H9 (cell line): ENCODE measurements around the gene ZNF76. TPM values are rescaled to one million over a fixed set of nuclear protein-coding genes. Genes with fewer than 3 reads are reported as not detected.

Experiments
- DNase-seq: peaks from one replicate; pipeline ENCODE4 v3.0.0-alpha.2; 2017
- H2AFZ ChIP-seq: one replicate; pipeline ENCODE4 v1.6.1; 2013; ENCODE audit warnings: mild to moderate bottlenecking, low read length, control low read depth, moderate library complexity
- H2AK5ac ChIP-seq: 2 replicates; pipeline ENCODE4 v1.6.1; 2013; ENCODE audit warnings: low read length, control low read depth, mixed read lengths; ENCODE audit not compliant: insufficient read length
- H2BK120ac ChIP-seq: one replicate; pipeline ENCODE4 v1.6.1; 2013; ENCODE audit warnings: low read depth, mild to moderate bottlenecking, low read length, control low read depth, inconsistent platforms; ENCODE audit not compliant: poor library complexity, severe bottlenecking
- H2BK12ac ChIP-seq: 2 replicates; pipeline ENCODE4 v1.6.1; 2013; ENCODE audit warnings: low read length, control low read depth, mixed read lengths, low read depth; ENCODE audit not compliant: insufficient read length
- H2BK15ac ChIP-seq: 2 replicates; pipeline ENCODE4 v1.6.1; 2013; ENCODE audit warnings: low read depth, low read length, control low read depth
- H2BK20ac ChIP-seq: one replicate; pipeline ENCODE4 v1.6.1; 2013; ENCODE audit warnings: low read depth, mild to moderate bottlenecking, low read length, control low read depth, inconsistent platforms; ENCODE audit not compliant: poor library complexity, severe bottlenecking
- H2BK5ac ChIP-seq: 2 replicates; pipeline ENCODE4 v1.6.1; 2013; ENCODE audit warnings: low read length, control low read depth, mixed read lengths; ENCODE audit not compliant: insufficient read length
- H3K14ac ChIP-seq: 2 replicates; pipeline ENCODE4 v1.6.1; 2013; ENCODE audit warnings: low read length, control low read depth; ENCODE audit not compliant: insufficient read depth
- H3K18ac ChIP-seq: 2 replicates; pipeline ENCODE4 v1.6.1; 2013; ENCODE audit warnings: low read depth, mild to moderate bottlenecking, mixed read lengths, low read length, control low read depth; ENCODE audit not compliant: insufficient read length
- H3K23ac ChIP-seq: 2 replicates; pipeline ENCODE4 v1.6.1; 2013; ENCODE audit warnings: low read length, control low read depth, mixed read lengths, low read depth; ENCODE audit not compliant: insufficient read length
- H3K23me2 ChIP-seq: 2 replicates; pipeline ENCODE4 v1.6.1; 2013; ENCODE audit warnings: low read depth, mild to moderate bottlenecking, mixed read lengths, low read length, control low read depth; ENCODE audit not compliant: insufficient read length, poor library complexity, severe bottlenecking
- H3K27ac ChIP-seq: 2 replicates; pipeline ENCODE4 v1.5.1; 2013; ENCODE audit warnings: low read length, control low read depth, mixed read lengths, low read depth; ENCODE audit not compliant: insufficient read length
- H3K27me3 ChIP-seq: 2 replicates; pipeline ENCODE4 v1.6.1; 2013; ENCODE audit warnings: low read length, control low read depth, inconsistent platforms; ENCODE audit not compliant: insufficient read depth
- H3K4ac ChIP-seq: 2 replicates; pipeline ENCODE4 v1.6.1; 2013; ENCODE audit warnings: low read depth, mild to moderate bottlenecking, control low read depth, inconsistent platforms, low read length, moderate library complexity
- H3K4me1 ChIP-seq: 2 replicates; pipeline ENCODE4 v1.6.1; 2013; ENCODE audit warnings: low read length, control low read depth, inconsistent platforms; ENCODE audit not compliant: insufficient read depth
- H3K4me2 ChIP-seq: 2 replicates; pipeline ENCODE4 v1.6.1; 2013; ENCODE audit warnings: low read length, control low read depth, mixed read lengths; ENCODE audit not compliant: insufficient read length, insufficient read depth
- H3K56ac ChIP-seq: 2 replicates; pipeline ENCODE4 v1.6.1; 2013; ENCODE audit warnings: low read depth, mild to moderate bottlenecking, mixed read lengths, low read length, control low read depth; ENCODE audit not compliant: insufficient read length
- H3K79me1 ChIP-seq: 2 replicates; pipeline ENCODE4 v1.6.1; 2013; ENCODE audit warnings: low read depth, mild to moderate bottlenecking, moderate library complexity, low read length, control low read depth, inconsistent platforms; ENCODE audit not compliant: insufficient read depth, poor library complexity, severe bottlenecking
- H3K79me2 ChIP-seq: 2 replicates; pipeline ENCODE4 v1.6.1; 2013; ENCODE audit warnings: low read length, control low read depth, inconsistent platforms; ENCODE audit not compliant: insufficient read depth
- H3K9ac ChIP-seq: 2 replicates; pipeline ENCODE4 v1.6.1; 2013; ENCODE audit warnings: low read length, control low read depth, mixed read lengths; ENCODE audit not compliant: insufficient read length; ENCODE audit errors: extremely low read depth
- H3K9me3 ChIP-seq: one replicate; pipeline ENCODE4 v1.6.1; 2013; ENCODE audit warnings: low read depth, low read length, inconsistent platforms; ENCODE audit not compliant: control insufficient read depth
- H3T11ph ChIP-seq: one replicate; pipeline ENCODE4 v1.6.1; 2013; ENCODE audit warnings: mild to moderate bottlenecking, low read length, control low read depth, inconsistent platforms
- H4K20me1 ChIP-seq: one replicate; pipeline ENCODE4 v1.6.1; 2013; ENCODE audit not compliant: control insufficient read depth, insufficient read length, insufficient read depth
- H4K5ac ChIP-seq: 2 replicates; pipeline ENCODE4 v1.6.1; 2013; ENCODE audit warnings: low read depth, mild to moderate bottlenecking, mixed read lengths, low read length, control low read depth; ENCODE audit not compliant: insufficient read length
- H4K8ac ChIP-seq: replicated peaks from 2 replicates; pipeline ENCODE4 v1.6.1; 2013; ENCODE audit warnings: low read length, control low read depth, mixed read lengths, low read depth; ENCODE audit not compliant: insufficient read length
- H4K91ac ChIP-seq: 2 replicates; pipeline ENCODE4 v1.6.1; 2013; ENCODE audit warnings: low read depth, mild to moderate bottlenecking, moderate library complexity, mixed read lengths, low read length, control low read depth; ENCODE audit not compliant: insufficient read length
- H3K27ac Mint-ChIP-seq, 3 experiments: 2 replicates in 2 of 3; 3 replicates in 1 of 3; pipeline ENCODE4 v1.8.0; 2020 to 2021; ENCODE audit warnings: mixed read lengths in 3 of 3, mild to moderate bottlenecking in 1 of 3, moderate library complexity in 1 of 3
- H3K27me3 Mint-ChIP-seq: 2 replicates; pipeline ENCODE4 v1.8.0; 2021; ENCODE audit warnings: low read depth, mild to moderate bottlenecking, moderate library complexity, mixed read lengths
- H3K36me3 Mint-ChIP-seq, 3 experiments: 2 replicates in 2 of 3; 3 replicates in 1 of 3; pipeline ENCODE4 v1.8.0; 2020 to 2021; ENCODE audit warnings: low read depth in 3 of 3, mixed read lengths in 3 of 3; ENCODE audit not compliant: insufficient read depth in 1 of 3
- H3K4me1 Mint-ChIP-seq, 2 experiments: 2 replicates each; pipeline ENCODE4 v1.8.0; 2020; ENCODE audit warnings: mixed read lengths in 2 of 2
- H3K4me3 Mint-ChIP-seq, 2 experiments: 2 replicates in 1 of 2; 3 replicates in 1 of 2; pipeline ENCODE4 v1.8.0; 2020 to 2021; ENCODE audit warnings: mild to moderate bottlenecking in 2 of 2, mixed read lengths in 2 of 2, moderate library complexity in 1 of 2
- H3K9me3 Mint-ChIP-seq, 2 experiments: 2 replicates in 1 of 2; 3 replicates in 1 of 2; pipeline ENCODE4 v1.8.0; 2020; ENCODE audit warnings: mild to moderate bottlenecking in 2 of 2, mixed read lengths in 2 of 2, moderate library complexity in 1 of 2
- WGBS: extraction: QIAGEN DNeasy Blood & Tissue Kit; methylation state at CpG from one replicate; pipeline ENCODE4 v1.1.7; 2013; ENCODE audit warnings: missing lambda C conversion rate, low lambda C conversion rate, mixed read lengths; ENCODE audit not compliant: insufficient read length; ENCODE audit errors: extremely low coverage; 5-methylcytosine and 5-hydroxymethylcytosine counted together
- total RNA-seq: library from RNA; stranded (reverse); gene quantifications from 2 replicates; pipeline ENCODE4 v1.2.1, GENCODE V29; 2021
- TF ChIP-seq, protein P1 (sequence below): fragments of 200-600 bp; sonication (generic); conservative IDR thresholded peaks from 3 replicates; pipeline ENCODE4 v1.8.0; 2021; ENCODE audit warnings: antibody characterized with exemption, mild to moderate bottlenecking

ZNF76 gene
- total RNA-seq, 1 experiment from 2014 or later, result 21.1 TPM

DNA sequence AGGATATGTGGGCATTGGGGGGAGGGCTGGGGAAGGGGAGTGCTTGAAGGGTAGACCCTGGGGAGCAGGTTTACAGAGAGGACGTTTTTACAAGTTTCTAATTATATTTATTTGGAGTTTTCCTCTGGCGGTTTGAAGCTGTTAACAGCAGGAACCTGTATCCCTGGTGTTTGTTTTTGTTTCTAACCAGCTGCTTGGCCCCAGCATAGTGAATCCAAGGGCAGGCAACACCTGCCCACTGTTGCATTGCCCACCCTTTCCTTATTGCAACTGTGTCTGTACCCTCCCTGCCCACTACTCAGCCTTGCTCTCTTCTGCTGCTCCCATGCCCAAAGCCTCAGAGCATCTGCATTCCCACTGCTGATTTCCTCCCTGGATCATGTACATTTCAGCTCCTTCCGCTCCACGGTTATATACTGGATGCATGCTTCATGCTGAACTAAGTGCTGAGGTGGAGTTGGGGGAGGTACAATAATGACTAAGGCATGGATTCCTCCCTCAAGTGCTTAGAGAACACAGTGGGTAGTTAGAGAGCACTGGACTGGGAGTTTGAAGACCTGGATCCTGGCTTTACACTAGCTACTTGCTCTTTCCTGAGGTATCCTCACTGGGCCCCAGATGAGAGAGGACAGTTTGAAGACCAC lies 39.7 kb upstream of the ZNF76 start:
- TF ChIP-seq, protein P1, sequence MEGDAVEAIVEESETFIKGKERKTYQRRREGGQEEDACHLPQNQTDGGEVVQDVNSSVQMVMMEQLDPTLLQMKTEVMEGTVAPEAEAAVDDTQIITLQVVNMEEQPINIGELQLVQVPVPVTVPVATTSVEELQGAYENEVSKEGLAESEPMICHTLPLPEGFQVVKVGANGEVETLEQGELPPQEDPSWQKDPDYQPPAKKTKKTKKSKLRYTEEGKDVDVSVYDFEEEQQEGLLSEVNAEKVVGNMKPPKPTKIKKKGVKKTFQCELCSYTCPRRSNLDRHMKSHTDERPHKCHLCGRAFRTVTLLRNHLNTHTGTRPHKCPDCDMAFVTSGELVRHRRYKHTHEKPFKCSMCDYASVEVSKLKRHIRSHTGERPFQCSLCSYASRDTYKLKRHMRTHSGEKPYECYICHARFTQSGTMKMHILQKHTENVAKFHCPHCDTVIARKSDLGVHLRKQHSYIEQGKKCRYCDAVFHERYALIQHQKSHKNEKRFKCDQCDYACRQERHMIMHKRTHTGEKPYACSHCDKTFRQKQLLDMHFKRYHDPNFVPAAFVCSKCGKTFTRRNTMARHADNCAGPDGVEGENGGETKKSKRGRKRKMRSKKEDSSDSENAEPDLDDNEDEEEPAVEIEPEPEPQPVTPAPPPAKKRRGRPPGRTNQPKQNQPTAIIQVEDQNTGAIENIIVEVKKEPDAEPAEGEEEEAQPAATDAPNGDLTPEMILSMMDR, result no peak
- no peaks in the 10 kb centered on the region; a peak in 1 of 7 replicates for H3K36me3 Mint-ChIP-seq
- no peak overlapping the region for H2BK120ac ChIP-seq
- no peaks in the 10 kb centered on the region for H3K79me2 ChIP-seq
- no peak overlapping the region for H2AK5ac ChIP-seq
- no peaks in the 10 kb centered on the region for H3K9me3 ChIP-seq
- H4K8ac ChIP-seq, result no peak overlapping the region
- no peak overlapping the region for H2BK15ac ChIP-seq
- no peak overlapping the region for H3K4ac ChIP-seq
- no peak overlapping the region for H2AFZ ChIP-seq
- H3K9me3 Mint-ChIP-seq, result no peaks in the 10 kb centered on the region
- peaks cover 43 to 50% of the 10 kb centered on the region in 2 experiments for H3K4me1 Mint-ChIP-seq
- no peak overlapping the region for H3K27ac ChIP-seq
- WGBS, result no CpG with 5 or more reads among the region's 4 CpGs
- peaks cover 1% of the 10 kb centered on the region for H3K23me2 ChIP-seq
- H4K20me1 ChIP-seq, result no peaks in the 10 kb centered on the region
- H3K4me3 Mint-ChIP-seq, result no peak overlapping the region
- H3K79me1 ChIP-seq, result no peaks in the 10 kb centered on the region
- H2BK5ac ChIP-seq, result no peak overlapping the region
- no peak overlapping the region for H3K4me2 ChIP-seq
- no peak overlapping the region for H3K9ac ChIP-seq
- no peak overlapping the region for H3K56ac ChIP-seq
- H2BK12ac ChIP-seq, result no peak overlapping the region
- no peak overlapping the region for H3K23ac ChIP-seq
- H4K5ac ChIP-seq, result no peak overlapping the region
- DNase-seq, result no peak
- no peak overlapping the region for H3K18ac ChIP-seq
- H2BK20ac ChIP-seq, result no peak overlapping the region
- no peak overlapping the region for H3T11ph ChIP-seq
- H3K27me3 Mint-ChIP-seq, result peaks cover 93% of the 10 kb centered on the region
- H3K27me3 ChIP-seq, result peaks cover 18% of the 10 kb centered on the region; the same call in 1 of the 2 replicates
- H3K14ac ChIP-seq, result no peak overlapping the region
- peaks cover 2% of the 10 kb centered on the region; the same call in 1 of the 2 replicates for H3K4me1 ChIP-seq
- H3K27ac Mint-ChIP-seq, result no peak overlapping the region
- H4K91ac ChIP-seq, result no peak overlapping the region
